ENCODE results near the gene RADIL.
"Not testable (repeated sequence)": the region's sequence is repeated elsewhere in the genome, so short reads cannot be mapped to it uniquely, and the experiment has no call there.

RADIL gene

DNA sequence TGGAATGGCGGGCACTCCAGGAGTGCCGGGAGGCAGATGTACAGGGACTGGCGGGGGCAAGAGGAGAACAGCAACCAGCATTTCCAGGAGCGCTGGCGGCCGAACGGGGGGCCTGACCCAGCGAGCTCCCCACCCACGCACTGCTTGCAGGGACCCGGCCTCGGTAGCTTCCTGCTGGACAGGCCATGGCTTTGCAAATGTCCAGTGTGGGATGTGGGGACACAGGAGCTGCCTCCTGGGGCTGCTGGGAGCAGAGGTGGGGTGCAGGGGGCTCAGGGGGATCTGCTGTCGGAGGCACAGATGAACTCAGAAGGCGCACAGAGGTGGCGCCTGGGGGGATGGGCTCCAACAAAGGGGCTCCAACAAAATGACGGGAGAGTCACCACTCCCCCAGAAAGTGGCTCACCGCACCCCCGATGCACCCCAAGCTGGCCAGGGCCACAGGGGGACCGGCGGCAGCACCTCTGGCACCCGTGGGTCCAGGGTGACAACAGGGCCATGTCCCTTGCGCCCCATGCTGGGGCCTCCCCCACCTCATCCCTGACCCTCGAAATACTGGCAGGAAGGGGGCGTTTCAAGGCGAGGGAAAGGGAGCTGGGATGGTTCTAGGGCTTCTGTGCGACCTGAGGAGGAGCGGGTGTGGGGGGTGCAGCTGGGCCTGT is 67.0 kb downstream of the RADIL start:
- FAIRE-seq (no peak), DNase-seq (ENCODE audit: insufficient read length, low spot score) (no peak)

DNA sequence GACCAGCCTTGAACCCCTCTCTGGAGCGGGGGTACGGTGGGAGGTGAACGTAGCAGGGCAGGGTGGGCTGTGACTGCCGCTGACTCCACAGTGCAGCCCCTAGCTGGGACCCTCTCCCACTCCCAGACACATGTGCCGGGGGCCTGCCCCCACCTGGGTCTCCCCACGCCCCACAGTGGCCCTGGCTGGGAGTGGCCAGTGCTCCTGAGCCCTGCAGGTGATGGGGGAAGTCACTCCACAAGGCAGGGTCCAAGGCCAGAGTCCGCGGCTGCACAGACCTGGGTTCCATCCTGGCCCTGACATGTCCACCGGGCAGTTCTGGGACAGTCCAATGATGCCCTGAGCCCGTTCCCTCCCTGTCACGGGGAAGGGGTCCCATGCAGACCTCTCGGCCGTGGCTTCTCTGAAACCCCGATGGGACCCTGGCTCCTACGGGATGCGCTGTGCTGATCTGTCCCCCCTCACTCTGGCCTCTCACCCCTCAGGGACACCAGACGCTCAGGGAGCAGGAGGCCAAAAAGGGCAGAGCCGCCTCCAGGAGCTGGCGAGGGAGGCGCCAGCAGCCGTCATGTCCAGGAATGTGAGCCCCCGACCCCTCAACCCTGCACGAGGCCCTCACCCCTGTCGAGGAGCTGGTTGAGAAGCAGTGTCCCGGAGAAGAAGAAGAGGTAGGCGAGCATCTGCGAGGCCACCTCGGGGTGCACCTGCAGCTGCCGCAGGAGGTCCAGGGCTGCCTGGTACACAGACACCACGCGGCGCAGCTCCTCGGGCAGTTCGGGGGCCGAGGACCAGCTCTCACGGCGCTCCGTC is 67.7 kb downstream of the RADIL start:
- no peak for FAIRE-seq

DNA sequence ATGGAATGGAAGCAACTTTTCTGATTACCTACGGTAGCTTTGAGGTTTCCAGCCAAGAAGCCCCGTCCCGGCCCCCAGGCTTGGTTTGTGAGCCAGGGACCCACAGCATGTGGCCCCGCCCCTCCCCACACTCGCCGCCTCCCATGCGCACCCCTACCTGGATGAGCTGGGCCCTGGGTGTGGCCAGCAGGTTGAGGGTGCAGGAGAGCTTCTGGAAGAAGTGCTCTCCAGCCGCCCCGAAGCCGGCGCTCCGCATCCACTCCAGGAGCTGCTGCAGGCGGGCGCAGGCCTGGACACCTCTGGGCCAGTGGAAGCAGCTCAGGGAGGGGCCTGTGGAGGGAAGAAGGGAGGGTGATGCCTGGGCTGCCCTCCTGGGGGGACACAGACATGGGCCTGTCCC is 68.4 kb downstream of the RADIL start:
- no peak for FAIRE-seq

More for the DNA sequence above, 67.7 kb downstream of the RADIL start:
- DNase-seq (ENCODE audit: insufficient read length, low spot score) = no peak

DNA sequence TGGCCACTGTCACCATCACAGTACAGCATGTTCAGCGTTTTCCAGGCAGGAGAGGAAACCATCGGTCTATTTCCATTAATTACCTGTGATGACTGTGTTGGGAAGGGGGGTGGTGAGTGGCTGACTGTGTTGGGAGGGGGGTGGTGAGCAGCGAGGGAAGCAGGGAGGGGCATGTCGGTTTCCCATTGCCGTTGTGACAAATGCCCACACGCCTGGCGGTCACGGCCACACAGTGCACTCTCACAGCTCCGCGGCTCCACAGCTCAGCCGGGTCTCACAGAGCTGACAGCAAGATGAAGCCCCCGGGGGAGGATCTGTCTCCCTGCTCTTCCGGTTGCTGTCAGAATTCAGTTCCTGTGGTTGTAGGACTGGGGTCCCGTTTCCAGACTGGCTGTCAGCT is 69.1 kb downstream of the RADIL start:
- no peak for DNase-seq (ENCODE audit: insufficient read length, low spot score)
- no peak for FAIRE-seq

More for the DNA sequence above, 68.4 kb downstream of the RADIL start:
- DNase-seq (ENCODE audit: insufficient read length, low spot score) = no peak

DNA sequence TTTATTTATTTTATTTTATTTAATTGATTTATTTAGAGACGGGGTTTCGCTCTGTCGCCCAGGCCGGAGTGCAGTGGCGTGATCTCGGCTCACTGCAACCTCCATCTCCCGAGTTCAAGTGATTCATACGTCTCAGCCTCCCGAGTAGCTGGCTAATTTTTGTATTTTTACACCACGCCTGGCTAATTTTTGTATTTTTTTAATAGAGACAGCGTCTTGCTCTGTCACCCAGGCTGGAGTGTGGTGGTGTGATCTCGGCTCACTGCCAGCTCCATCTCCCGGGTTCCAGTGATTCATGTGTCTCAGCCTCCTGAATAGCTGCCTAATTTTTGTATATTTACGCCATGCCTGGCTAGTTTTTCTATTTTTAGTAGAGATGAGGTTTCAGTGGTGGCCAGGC is 73.8 kb downstream of the RADIL start:
- no peak for FAIRE-seq
- no peak for DNase-seq (ENCODE audit: insufficient read length, low spot score)

DNA sequence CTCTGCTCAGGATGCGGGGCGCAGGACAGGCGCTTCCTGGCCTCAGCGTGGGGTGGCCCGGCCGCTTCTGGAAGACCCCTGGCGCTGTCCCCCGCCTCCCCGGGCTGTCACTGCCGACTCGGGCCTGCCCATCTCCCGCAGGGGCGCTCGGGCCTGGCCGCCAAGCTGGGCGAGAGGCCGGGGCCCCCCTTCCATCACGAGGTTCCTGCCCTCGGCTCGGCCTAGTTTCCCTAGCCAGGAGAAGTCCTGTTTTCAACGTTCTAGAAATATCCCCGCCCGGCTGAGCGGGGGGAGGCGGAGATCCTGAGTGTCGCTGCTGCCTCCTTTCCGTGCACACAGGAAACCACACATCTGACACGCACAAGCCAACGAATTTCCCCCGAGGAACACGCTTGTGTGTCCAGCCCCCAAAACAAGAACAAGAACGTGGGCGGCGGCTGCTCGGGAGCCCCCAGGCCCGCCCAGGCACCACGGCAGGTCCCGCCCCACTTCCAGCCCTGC is 74.4 kb downstream of the RADIL start:
- FAIRE-seq = no peak
- DNase-seq (ENCODE audit: insufficient read length, low spot score) = no peak

DNA sequence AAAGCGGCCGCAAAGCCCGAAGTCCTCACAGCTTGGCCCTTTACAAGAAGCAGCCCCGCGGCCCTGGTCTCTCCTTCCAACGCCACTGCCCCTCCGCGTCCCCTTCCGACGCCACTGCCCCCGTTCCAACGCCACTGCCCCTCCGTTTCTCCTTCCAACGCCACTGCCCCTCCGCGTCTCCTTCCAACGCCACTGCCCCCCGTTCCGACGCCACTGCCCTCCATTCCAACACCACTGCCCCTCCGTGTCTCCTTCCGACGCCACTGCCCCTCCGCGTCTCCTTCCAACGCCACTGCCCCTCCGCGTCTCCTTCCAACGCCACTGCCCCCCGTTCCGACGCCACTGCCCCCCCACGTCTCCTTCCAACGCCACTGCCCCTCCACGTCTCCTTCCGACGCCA is 75.0 kb downstream of the RADIL start:
- FAIRE-seq (no peak), DNase-seq (ENCODE audit: insufficient read length, low spot score) (no peak)

DNA sequence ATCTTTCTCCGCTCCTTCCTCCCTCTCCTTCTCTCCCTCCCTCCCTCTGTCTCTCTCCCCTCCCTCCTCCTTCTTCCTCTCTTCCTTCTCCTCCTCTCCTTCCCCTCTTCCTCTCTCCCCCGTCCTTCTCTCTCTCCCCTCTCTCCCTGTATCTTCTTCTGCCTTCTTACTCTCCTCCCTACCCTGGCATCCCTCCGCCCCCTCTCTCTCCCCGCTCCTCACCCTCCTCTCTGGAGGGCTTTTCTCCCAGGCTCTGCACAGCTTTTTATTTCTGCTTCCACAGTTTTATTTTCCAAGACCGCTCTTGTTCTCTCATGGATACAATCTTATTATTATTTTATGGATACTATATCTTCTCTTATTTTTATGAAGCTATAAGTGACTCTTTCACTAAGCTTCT is 75.5 kb downstream of the RADIL start:
- no peak for FAIRE-seq
- DNase-seq (ENCODE audit: insufficient read length, low spot score) = no peak

DNA sequence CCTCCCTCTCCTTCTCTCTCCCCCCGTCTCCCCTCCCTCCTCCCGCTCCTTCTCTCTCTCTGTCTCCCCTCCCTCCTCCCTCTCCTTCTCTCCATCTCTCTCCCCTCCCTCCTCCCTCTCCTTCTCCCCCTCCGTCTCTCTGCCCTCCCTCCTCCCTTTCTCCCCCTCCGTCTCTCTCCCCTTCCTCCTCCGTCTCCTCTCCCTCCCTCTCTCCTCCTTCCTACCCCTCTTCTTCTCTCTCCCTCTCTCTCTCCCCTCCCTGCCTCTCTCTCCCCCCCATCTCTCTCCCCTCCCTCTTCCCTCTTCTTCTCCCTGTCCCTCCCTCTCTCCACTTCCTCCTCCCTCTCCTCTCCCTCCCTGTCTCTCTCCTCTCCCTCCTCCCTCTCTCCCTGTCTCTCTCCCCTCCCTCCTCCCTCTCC is 75.9 kb downstream of the RADIL start:
- DNase-seq (ENCODE audit: insufficient read length, low spot score) = no peak

DNA sequence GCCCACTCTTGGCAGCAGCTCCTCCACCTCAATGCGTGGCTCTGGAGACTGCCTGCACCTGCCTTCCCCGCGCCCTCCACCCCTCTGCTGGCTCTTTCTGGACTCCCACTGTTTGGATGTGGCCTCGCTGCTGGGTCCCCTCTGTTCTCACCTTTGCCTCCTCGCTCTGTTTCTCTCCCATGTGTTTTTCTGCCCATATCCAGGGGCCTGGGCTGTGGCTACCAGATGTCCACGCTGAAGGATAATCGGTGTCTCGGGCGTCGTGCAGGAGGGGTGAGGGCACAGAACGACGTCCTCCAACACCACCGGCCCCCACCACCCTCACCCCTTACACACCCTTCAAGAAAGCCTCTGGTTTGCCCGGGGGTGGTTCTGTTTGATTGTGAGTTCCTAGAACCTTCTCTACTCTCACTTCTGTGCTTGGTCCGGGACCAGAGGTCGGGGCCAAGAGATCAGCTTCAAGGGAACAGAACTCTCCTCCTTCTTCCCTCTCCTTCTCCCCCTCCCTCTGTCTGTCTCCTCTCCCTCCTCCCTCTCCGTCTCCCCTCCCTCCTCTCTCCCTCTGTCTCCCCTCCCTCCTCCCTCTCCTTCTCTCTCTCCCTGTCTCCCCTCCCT is 76.4 kb downstream of the RADIL start:
- FAIRE-seq (no peak), DNase-seq (ENCODE audit: insufficient read length, low spot score) (no peak)

More for the DNA sequence above, 75.9 kb downstream of the RADIL start:
- no peak for FAIRE-seq

DNA sequence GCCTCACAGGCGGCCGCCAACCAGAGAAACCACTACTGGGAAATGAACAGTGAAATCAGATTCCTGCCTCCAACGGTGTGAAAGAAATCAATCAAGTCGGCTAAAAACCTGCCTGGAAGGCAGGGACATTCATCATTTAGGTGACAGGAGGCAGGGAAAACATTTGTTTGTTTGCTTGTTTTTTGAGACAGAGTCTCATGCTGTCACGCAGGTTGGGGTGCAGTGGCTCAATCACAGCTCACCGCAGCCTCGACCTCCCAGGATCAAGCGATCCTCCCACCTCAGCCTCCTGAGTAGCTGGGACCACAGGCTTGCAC is 77.6 kb downstream of the RADIL start:
- FAIRE-seq = no peak
- no peak for DNase-seq (ENCODE audit: insufficient read length, low spot score)

DNA sequence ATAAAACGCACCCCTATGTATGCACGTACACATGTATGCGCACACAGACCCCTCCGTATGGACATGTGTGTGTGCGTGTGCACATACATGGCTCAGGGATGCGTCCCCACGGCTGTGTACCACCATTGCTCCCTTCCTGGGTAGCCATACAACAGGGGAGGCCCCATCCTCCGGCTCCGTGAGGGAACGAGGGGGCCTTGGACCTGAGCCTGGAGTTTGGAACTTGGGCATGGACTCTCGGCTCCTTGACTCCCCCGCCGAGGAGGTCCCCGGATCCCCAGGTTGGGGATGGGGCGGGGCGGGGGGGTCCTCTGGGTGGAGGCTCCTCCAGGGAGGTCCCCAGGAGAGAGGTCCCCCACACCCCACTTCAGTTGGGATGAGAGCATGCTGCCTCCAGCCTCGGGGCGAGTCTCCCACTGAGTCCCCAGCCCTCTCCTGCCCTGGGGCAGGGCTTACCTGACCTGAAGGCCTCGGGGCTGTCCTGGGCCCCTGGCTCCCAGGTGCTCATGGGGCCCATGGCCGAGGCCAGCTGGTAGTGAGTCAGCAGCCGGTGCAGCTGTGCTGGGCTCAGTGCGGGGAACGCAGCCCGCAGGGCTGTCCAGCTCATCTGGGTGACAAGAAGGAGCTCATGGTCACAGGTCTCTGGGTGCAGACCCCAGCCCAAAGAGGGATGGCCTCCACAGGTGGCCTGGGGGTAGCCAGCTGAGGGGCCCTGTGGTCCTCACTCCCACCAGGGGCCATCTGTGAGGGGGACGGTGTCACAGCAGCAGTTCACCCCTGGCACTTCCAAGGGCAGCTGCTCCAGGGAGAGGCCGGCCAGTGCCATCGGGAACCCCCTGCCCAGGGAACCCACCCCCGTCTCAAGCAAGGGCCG is 78.2 kb downstream of the RADIL start:
- DNase-seq (ENCODE audit: insufficient read length, low spot score) (no peak), FAIRE-seq (no peak)

DNA sequence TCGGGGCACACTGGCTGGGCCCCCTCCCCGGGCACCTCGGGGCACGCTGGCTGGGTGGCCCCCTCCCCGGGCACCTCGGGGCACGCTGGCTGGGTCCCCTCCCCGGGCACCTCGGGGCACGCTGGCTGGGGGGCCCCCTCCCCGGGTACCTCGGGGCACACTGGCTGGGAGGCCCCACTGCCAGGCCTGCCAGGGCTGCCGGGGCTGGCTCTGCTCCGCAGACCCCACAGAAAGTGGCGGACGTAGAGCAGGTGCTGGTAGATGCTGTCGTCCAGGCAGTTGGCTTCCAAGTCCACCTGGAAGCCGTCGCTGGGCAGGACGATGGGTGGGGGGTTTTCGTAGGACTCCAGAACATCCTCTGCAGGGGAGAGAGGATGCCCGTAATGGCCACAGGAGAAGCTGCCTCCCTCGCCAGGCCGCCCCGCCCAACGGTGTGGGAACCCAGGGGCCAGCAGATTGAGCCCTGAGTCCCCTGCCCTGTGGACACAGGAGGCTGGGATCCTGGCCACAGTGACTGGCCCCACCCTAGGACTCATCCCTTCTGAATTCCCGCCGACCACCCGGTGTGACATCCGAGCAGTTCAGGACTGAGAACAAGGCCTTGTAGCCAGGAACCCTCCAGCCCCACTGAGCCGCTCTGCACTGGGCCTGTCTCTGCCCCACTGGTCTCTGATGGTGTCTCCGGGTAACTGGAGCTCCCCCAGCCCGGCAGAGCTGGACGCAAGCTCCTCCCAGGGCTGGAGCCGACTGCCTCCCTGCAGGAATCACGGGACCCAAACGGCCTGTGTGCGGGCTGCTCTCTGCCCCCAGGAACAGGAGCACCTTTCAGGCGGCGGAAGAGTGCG is 79.9 kb downstream of the RADIL start:
- FAIRE-seq (no peak), DNase-seq (ENCODE audit: insufficient read length, low spot score) (no peak)

DNA sequence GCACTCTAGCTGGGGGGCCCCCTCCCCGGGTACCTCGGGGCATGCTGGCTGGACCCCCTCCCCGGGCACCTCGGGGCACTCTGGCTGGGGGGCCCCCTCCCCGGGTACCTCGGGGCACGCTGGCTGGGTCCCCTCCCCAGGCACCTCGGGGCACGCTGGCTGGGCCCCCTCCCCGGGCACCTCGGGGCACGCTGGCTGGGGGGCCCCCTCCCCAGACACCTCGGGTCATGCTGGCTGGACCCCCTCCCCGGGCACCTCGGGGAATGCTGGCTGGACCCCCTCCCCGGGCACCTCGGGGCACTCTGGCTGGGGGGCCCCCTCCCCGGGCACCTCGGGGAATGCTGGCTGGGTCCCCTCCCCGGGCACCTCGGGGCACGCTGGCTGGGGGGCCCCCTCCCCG is 80.9 kb downstream of the RADIL start:
- FAIRE-seq; DNase-seq (ENCODE audit: insufficient read length, low spot score): not testable (repeated sequence)

DNA sequence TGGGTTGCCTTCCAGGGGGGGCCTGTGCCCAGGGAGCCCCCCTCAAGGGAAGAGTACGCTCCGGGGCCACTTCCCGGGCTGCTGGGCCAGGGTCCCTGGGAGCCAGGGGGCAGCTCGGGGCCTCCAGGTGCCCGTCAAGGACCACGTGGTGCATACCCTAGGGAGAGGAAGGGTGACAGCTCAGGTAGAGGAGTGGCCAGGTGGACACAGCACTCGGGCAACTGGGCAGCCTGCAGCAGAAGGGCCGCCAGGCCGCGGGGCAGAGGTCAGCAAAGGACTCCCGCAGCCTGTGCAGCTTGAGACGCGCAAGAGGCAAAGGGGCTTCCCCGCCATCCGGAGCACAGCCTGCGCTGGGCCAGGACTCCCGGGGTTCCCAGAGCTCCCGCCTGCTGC is 81.7 kb downstream of the RADIL start:
- FAIRE-seq (no peak), DNase-seq (ENCODE audit: insufficient read length, low spot score) (no peak)

DNA sequence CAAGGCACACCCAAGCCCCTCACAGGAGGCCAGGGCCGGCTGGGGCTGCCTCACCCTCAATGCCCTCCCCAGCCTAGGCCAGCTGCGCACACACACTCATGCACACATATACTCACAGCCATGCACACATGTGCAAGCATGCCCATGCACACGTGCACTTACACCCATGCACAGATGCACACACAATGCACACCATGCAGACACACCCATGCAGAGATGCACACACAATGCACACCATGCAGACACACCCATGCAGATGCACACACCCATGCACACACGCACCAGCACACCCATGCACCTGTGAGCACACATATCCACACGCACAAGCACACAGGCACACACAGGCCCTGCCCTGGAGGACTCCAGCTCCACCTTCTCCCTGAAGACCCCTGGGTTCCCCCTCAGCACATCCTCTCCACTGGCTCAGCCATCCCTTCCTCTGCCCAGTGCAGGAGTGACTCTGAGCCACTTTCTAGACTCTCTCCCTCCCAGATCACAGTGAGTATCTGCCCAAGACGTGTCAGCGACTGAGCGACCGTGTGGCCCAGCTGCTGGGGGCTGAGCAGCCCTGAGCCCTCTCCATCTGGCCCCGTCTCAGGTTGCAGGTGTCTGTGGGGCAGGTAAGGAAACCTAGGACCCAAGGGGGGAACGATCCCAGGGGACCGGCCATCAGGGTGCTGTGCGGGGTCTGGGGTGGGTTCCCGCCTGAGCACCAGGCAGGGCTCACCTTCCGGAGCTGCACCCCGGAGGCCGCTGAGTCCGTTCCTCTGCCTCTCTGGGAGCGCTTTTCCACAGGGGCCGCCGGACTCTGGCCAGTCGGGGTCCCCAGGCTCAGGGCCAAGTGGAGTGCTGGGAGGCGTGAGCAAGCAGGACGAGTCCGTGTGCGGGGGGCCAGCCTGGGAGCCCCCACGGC is 82.3 kb downstream of the RADIL start:
- DNase-seq (ENCODE audit: insufficient read length, low spot score) (no peak), FAIRE-seq (no peak)

DNA sequence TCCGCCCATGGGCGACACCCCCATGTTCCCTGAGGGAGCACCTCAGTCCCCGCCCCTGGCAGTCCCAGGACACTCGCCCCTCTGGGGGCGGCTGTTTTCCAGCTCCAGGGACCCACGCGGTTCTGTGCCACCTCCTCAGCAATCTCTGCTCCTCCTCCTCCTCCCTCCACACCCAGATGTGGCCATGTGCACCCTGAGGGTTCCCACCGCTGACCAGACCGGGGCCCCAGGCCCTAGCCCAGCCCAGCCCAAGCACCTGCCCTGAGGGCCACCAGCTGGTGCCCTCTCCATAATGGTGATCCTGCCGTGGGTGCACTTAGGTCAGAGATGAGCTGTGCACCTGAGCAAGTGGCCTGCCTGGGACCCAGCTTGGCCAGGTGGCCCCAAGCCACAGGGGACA is 83.0 kb downstream of the RADIL start:
- DNase-seq (ENCODE audit: insufficient read length, low spot score) = no peak
- FAIRE-seq = no peak

DNA sequence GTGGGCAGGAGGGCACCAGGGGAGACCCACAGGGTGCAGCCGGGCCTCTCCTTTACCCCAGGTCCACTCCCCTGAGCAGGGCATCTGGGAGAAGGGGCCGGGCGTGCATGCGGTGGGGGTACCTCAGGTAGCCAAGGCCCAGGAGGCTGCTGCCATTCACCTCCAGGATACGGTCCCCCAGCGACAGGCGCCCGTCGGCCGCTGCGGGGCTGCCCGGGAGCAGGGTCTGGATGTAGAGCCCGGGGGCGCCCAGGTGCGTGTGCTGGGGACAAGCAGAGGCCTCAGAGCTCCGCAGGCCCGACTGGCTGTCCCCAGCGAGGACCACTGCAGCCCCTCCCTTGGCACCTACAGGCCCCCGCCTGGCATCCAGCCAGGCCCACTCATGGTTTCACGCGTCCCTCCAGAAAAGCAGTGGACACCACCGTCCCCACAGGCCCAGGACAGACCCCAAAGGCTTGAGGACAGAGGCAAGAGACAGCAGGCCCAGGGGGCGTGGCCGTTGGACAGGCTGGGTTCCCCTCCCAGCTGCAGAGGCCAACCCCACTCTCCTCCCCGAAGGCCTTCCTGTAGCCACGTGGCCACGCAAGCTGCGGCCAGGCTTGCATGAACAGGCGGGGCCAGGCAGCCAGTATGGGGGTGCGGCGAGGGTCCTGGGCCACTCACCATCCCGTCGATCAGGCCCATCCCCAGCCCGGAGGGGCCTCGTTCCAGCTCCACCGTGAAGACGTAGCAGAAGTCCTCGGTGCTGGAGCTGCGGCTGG is 83.8 kb downstream of the RADIL start:
- DNase-seq (ENCODE audit: insufficient read length, low spot score) = no peak

More for the DNA sequence above, 83.8 kb downstream of the RADIL start:
- no peak for FAIRE-seq

Measured in GM19239 (cell line).